ENCODE data around the gene TMEM42.

Gene TMEM42

GRCh38 chr3:44875596-44875995, 13.9 kb downstream of the TMEM42 start:
- DNase-seq = no peak

GRCh38 chr3:44877333-44877732, 15.6 kb downstream of the TMEM42 start:
- no peak for DNase-seq

GRCh38 chr3:44880284-44880683, 18.6 kb downstream of the TMEM42 start:
- no peak for DNase-seq

- DNase-seq = no peak
These were observed 21.7 kb downstream of the TMEM42 start for GRCh38 chr3:44883213-44883955.

- no peak for DNase-seq
These were observed 22.3 kb downstream of the TMEM42 start for GRCh38 chr3:44883999-44884431.

GRCh38 chr3:44885618-44886017, 23.9 kb downstream of the TMEM42 start:
- DNase-seq = no peak

GRCh38 chr3:44886561-44886960, 24.8 kb downstream of the TMEM42 start:
- no peak for DNase-seq

- no peak for DNase-seq
These were observed 25.4 kb downstream of the TMEM42 start for GRCh38 chr3:44887101-44887500.

- DNase-seq = no peak
These were observed 28.5 kb downstream of the TMEM42 start for GRCh38 chr3:44890258-44890657.

GRCh38 chr3:44890852-44891251, 29.1 kb downstream of the TMEM42 start:
- no peak for DNase-seq

GRCh38 chr3:44892689-44893088, 31.0 kb downstream of the TMEM42 start:
- no peak for DNase-seq

GRCh38 chr3:44893097-44893496, 31.4 kb downstream of the TMEM42 start:
- no peak for DNase-seq

- DNase-seq = no peak
These were observed 32.8 kb downstream of the TMEM42 start for GRCh38 chr3:44894485-44894884.

GRCh38 chr3:44896440-44896839, 34.7 kb downstream of the TMEM42 start:
- no peak for DNase-seq

GRCh38 chr3:44899683-44900367, 38.1 kb downstream of the TMEM42 start:
- no peak for DNase-seq

- DNase-seq = no peak
These were observed 40.9 kb downstream of the TMEM42 start for GRCh38 chr3:44902628-44903027.

GRCh38 chr3:44903314-44903713, 41.6 kb downstream of the TMEM42 start:
- DNase-seq = no peak

- DNase-seq = no peak
These were observed 42.0 kb downstream of the TMEM42 start for GRCh38 chr3:44903751-44904150.

- DNase-seq = no peak
These were observed 43.9 kb downstream of the TMEM42 start for GRCh38 chr3:44905446-44906157.

GRCh38 chr3:44906997-44907396, 45.3 kb downstream of the TMEM42 start:
- no peak for DNase-seq

GRCh38 chr3:44907612-44908011, 45.9 kb downstream of the TMEM42 start:
- DNase-seq = no peak

GRCh38 chr3:44909063-44909462, 47.4 kb downstream of the TMEM42 start:
- DNase-seq = no peak

GRCh38 chr3:44910693-44911092, 49.0 kb downstream of the TMEM42 start:
- DNase-seq = no peak

Data from DMS153 (cell line).